Erythroblast (primary cell): ENCODE results near the gene TMLHE.

ENCODE experiments used
- DNase-seq, 2 experiments: peaks; one replicate each; lab custom pipeline; 2025; lab: John Stamatoyannopoulos, UW
- GATA1 ChIP-seq: IDR thresholded peaks from 2 replicates; pipeline ENCODE4 v1.6.1; 2011; ENCODE audit warnings: low read depth, mild to moderate bottlenecking, control low read depth, low read length, moderate library complexity
- POLR2A ChIP-seq: IDR thresholded peaks from 2 replicates; pipeline ENCODE4 v1.6.1; 2011; ENCODE audit warnings: mild to moderate bottlenecking, low read length

The TMLHE gene

DNA sequence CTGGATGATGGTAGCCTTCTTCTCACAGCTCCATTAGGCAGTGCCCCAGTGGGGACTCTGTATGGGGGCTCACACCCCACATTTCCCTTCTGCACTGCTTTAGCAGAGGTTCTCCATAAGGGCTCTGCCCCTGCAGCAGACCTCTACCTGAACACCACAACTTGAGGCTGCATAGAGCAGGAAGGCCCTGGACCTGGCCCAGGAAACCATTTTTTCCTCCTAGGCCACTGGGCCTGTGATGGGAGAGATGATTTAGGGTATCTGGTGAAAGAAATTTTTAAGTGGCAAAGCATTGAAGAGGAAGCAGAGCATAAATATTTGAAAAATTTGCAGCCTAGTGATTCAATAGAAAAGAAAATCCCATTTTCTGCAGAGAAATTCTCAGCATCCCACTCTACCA is 171.7 kb downstream of the TMLHE start:
- TF ChIP-seq POLR2A (no peak), GATA1 (no peak)
- no peak for DNase-seq
